Panc1 (cell line): ENCODE data around the gene LRP2. TPM values are rescaled to one million over a fixed set of nuclear protein-coding genes. Genes with fewer than 3 reads are reported as not detected.

ENCODE experiments used
- ATAC-seq: fragments of 200-7000 bp; cut with Tn5 transposase; 2 replicates; pipeline ENCODE4 v1.9.1; 2020; ENCODE audit warnings: mild to moderate bottlenecking, moderate library complexity
- BruUV-seq: library from RNA; stranded (reverse); fragments of 400-500 nt; replicated peaks from 2 replicates; lab custom pipeline; 2021; lab: Mats Ljungman, UMichigan
- CTCF ChIA-PET: fragments of 300-600 bp; sonication (Branson Sonifier 250); formaldehyde crosslinking; loops from one replicate; lab custom pipeline; 2022; ENCODE audit warnings: antibody characterized with exemption; lab: Charles Lee
- POLR2A ChIA-PET: fragments of 300-600 bp; sonication (Branson Sonifier 250); formaldehyde crosslinking; loops from one replicate; lab custom pipeline; 2022; ENCODE audit warnings: antibody characterized with exemption; lab: Charles Lee
- DNase-seq: peaks from one replicate; pipeline ENCODE4 v3.0.0-alpha.2; 2010; ENCODE audit warnings: low read depth, low spot score
- H3K27ac ChIP-seq: 2 replicates; pipeline ENCODE4 v1.5.1; 2011; ENCODE audit warnings: mild to moderate bottlenecking, low read length, inconsistent platforms
- H3K27me3 ChIP-seq: fragments of 200-500 bp; sonication (Bioruptor generic); 2 replicates; pipeline ENCODE4 v1.6.0; 2014; ENCODE audit warnings: low read length, inconsistent platforms; ENCODE audit not compliant: control insufficient read depth, insufficient read depth
- H3K36me3 ChIP-seq: fragments of 200-500 bp; sonication (Bioruptor generic); 2 replicates; pipeline ENCODE4 v1.5.1; 2014; ENCODE audit warnings: inconsistent platforms, mild to moderate bottlenecking, low read length, moderate library complexity; ENCODE audit not compliant: control insufficient read depth, insufficient read depth
- H3K4me1 ChIP-seq: 2 replicates; pipeline ENCODE4 v1.5.1; 2011; ENCODE audit warnings: inconsistent platforms, mild to moderate bottlenecking, low read length, moderate library complexity; ENCODE audit not compliant: control insufficient read depth, insufficient read depth
- H3K4me3 ChIP-seq, 2 experiments: 2 replicates each; pipeline ENCODE4 v1.5.1; 2011 to 2012; ENCODE audit warnings: low read depth in 2 of 2, low read length in 2 of 2, mild to moderate bottlenecking in 2 of 2, inconsistent platforms in 1 of 2, moderate library complexity in 1 of 2
- H3K9me3 ChIP-seq: fragments of 200-500 bp; sonication (Bioruptor generic); 2 replicates; pipeline ENCODE4 v1.5.1; 2014; ENCODE audit warnings: low read depth, mild to moderate bottlenecking, inconsistent platforms, low read length, moderate library complexity; ENCODE audit not compliant: control insufficient read depth, insufficient read depth
- POLR2AphosphoS5 ChIP-seq: IDR thresholded peaks from 2 replicates; pipeline ENCODE4 v1.6.1; 2012; ENCODE audit warnings: mild to moderate bottlenecking, low read depth, low read length, moderate library complexity
- SIN3A ChIP-seq: IDR thresholded peaks from 2 replicates; pipeline ENCODE4 v1.6.1; 2012; ENCODE audit warnings: low read depth, mild to moderate bottlenecking, low read length, moderate library complexity, borderline replicate concordance; ENCODE audit not compliant: insufficient read depth
- TCF7L2 ChIP-seq: IDR thresholded peaks from 2 replicates; pipeline ENCODE4 v1.6.1; 2011; ENCODE audit warnings: mild to moderate bottlenecking, low read depth, low read length, inconsistent platforms
- in situ Hi-C: cut with HindIII; loops from 2 replicates; pipeline ENCODE4 v1.10.0; 2016; ENCODE audit warnings: low sequenced_read_pairs, low pct_unique_long_range_greater_than_20kb
- intact Hi-C: fragments of 100-400 bp; cut with micrococcal nuclease; formaldehyde crosslinking; loops from one replicate; pipeline ENCODE4 v1.10.0; 2022; ENCODE audit not compliant: unreplicated experiment
- total RNA-seq: library from RNA; stranded (reverse); gene quantifications from one replicate; pipeline ENCODE4 v1.2.1, GENCODE V29; 2021; ENCODE audit not compliant: unreplicated experiment
- TF ChIP-seq, protein P1 (sequence below), 2 experiments: IDR thresholded peaks; 2 replicates each; pipeline ENCODE4 v1.6.1; 2011 to 2012; ENCODE audit warnings: low read depth in 2 of 2, control low read depth in 1 of 2, low read length in 1 of 2, mild to moderate bottlenecking in 1 of 2, moderate library complexity in 1 of 2; ENCODE audit not compliant: insufficient read depth in 1 of 2
- TF ChIP-seq, protein P2 (sequence below): fragments of 450-650 bp; IDR thresholded peaks from 2 replicates; pipeline ENCODE4 v1.5.1; 2017; ENCODE audit warnings: mild to moderate bottlenecking

Gene LRP2
- total RNA-seq, 1 experiment from 2014 or later: 0.10 TPM

GRCh38 chr2:169240405-169240804, 121.9 kb downstream of the LRP2 start:
- POLR2A ChIA-PET: no interaction called here

GRCh38 chr2:169237939-169238338, 124.4 kb downstream of the LRP2 start:
- POLR2A ChIA-PET: interaction anchor here (0.6 kb wide), 1 partner anchor 174 kb away, joined by 3 read pairs; no protein-coding TSS in a partner anchor
- H3K4me3 ChIP-seq: no peak overlapping the region
- DNase-seq (no peak), ATAC-seq (no peak)
- CTCF ChIA-PET: no interaction called here
- H3K27me3 ChIP-seq: peaks cover 5% of the 10 kb centered on the region; the same call in 1 of the 2 replicates
- intact Hi-C loops (no loop called here), in situ Hi-C loops (no loop called here)
- no peaks in the 10 kb centered on the region for H3K4me1 ChIP-seq
- no TSS peak for BruUV-seq
- no peak overlapping the region for H3K27ac ChIP-seq
- H3K9me3 ChIP-seq: no peaks in the 10 kb centered on the region
- TF ChIP-seq, protein P1, sequence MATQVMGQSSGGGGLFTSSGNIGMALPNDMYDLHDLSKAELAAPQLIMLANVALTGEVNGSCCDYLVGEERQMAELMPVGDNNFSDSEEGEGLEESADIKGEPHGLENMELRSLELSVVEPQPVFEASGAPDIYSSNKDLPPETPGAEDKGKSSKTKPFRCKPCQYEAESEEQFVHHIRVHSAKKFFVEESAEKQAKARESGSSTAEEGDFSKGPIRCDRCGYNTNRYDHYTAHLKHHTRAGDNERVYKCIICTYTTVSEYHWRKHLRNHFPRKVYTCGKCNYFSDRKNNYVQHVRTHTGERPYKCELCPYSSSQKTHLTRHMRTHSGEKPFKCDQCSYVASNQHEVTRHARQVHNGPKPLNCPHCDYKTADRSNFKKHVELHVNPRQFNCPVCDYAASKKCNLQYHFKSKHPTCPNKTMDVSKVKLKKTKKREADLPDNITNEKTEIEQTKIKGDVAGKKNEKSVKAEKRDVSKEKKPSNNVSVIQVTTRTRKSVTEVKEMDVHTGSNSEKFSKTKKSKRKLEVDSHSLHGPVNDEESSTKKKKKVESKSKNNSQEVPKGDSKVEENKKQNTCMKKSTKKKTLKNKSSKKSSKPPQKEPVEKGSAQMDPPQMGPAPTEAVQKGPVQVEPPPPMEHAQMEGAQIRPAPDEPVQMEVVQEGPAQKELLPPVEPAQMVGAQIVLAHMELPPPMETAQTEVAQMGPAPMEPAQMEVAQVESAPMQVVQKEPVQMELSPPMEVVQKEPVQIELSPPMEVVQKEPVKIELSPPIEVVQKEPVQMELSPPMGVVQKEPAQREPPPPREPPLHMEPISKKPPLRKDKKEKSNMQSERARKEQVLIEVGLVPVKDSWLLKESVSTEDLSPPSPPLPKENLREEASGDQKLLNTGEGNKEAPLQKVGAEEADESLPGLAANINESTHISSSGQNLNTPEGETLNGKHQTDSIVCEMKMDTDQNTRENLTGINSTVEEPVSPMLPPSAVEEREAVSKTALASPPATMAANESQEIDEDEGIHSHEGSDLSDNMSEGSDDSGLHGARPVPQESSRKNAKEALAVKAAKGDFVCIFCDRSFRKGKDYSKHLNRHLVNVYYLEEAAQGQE (IDR thresholded peaks at IDR 0.05; ENCODE audit: insufficient read depth in 1 of 2, low read depth in 2 of 2, low read length in 1 of 2): no peak
- no peak for TF ChIP-seq TCF7L2
- TF ChIP-seq, protein P2, sequence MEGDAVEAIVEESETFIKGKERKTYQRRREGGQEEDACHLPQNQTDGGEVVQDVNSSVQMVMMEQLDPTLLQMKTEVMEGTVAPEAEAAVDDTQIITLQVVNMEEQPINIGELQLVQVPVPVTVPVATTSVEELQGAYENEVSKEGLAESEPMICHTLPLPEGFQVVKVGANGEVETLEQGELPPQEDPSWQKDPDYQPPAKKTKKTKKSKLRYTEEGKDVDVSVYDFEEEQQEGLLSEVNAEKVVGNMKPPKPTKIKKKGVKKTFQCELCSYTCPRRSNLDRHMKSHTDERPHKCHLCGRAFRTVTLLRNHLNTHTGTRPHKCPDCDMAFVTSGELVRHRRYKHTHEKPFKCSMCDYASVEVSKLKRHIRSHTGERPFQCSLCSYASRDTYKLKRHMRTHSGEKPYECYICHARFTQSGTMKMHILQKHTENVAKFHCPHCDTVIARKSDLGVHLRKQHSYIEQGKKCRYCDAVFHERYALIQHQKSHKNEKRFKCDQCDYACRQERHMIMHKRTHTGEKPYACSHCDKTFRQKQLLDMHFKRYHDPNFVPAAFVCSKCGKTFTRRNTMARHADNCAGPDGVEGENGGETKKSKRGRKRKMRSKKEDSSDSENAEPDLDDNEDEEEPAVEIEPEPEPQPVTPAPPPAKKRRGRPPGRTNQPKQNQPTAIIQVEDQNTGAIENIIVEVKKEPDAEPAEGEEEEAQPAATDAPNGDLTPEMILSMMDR: no peak
- TF ChIP-seq SIN3A: no peak
- TF ChIP-seq POLR2AphosphoS5: no peak
- no peaks in the 10 kb centered on the region for H3K36me3 ChIP-seq

More at GRCh38 chr2:169240405-169240804, 121.9 kb downstream of the LRP2 start:
- Histone ChIP-seq H3K36me3 (no peaks in the 10 kb centered on the region), H3K27me3 (peaks cover 5% of the 10 kb centered on the region; the same call in 1 of the 2 replicates), H3K4me1 (no peaks in the 10 kb centered on the region), H3K4me3 (no peak overlapping the region), H3K27ac (no peak overlapping the region), H3K9me3 (no peaks in the 10 kb centered on the region)
- ATAC-seq (no peak), DNase-seq (no peak)
- BruUV-seq: no TSS peak
- intact Hi-C loops (no loop called here), in situ Hi-C loops (no loop called here)
- no peak for TF ChIP-seq TCF7L2
- no peak for TF ChIP-seq POLR2AphosphoS5
- CTCF ChIA-PET: no interaction called here

DNA sequence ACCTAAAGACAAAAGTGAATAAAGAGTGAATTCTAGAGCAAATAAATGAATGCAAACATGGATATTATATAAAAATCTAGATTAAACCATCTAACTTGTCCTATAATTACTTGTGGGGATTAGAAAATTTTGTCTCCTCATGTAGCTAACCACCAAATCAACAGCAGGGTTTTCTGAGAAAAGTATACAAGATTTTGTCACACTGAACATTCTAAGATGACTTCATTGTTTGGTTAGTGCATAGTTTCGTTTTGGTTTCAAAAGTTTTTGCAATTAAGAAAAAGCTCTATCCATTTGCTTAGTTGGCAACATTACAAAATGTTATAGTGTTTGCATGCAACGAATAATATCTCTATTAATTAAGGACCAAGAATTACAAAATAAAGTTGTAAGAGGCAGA, 125.0 kb downstream of the LRP2 start:
- no peaks in the 10 kb centered on the region for H3K4me1 ChIP-seq
- H3K36me3 ChIP-seq: no peaks in the 10 kb centered on the region
- ChIA-PET CTCF (no interaction called here), POLR2A (interaction anchor here (0.6 kb wide), 1 partner anchor 174 kb away, joined by 3 read pairs; no protein-coding TSS in a partner anchor)
- TF ChIP-seq, protein P2: no peak
- no peak for TF ChIP-seq SIN3A
- no peak for TF ChIP-seq POLR2AphosphoS5
- TF ChIP-seq, protein P1 (IDR thresholded peaks at IDR 0.05; ENCODE audit: insufficient read depth in 1 of 2, low read depth in 2 of 2, low read length in 1 of 2): no peak
- no peak for TF ChIP-seq TCF7L2
- BruUV-seq: no TSS peak
- H3K4me3 ChIP-seq: no peak overlapping the region
- ATAC-seq: no peak
- H3K27ac ChIP-seq: no peak overlapping the region
- no peak for DNase-seq
- H3K9me3 ChIP-seq: no peaks in the 10 kb centered on the region
- intact Hi-C loops: no loop called here
- in situ Hi-C loops: no loop called here
- H3K27me3 ChIP-seq: peaks cover 5% of the 10 kb centered on the region; the same call in 1 of the 2 replicates
